Neural cell (in vitro differentiated cells): Measurements from ENCODE around the gene MOV10L1. TPM values are rescaled to one million over a fixed set of nuclear protein-coding genes. Genes with fewer than 3 reads are reported as not detected.

Experiments
- H2AFZ ChIP-seq: fragments of 200-600, 300-800 bp; sonication (generic), shearing (Covaris generic); 2 replicates; pipeline ENCODE4 v1.6.0; 2014; ENCODE audit warnings: low read depth, mild to moderate bottlenecking, antibody characterized with exemption, low read length, moderate library complexity
- H3F3A ChIP-seq: fragments of 200-600 bp; shearing (Covaris generic); 2 replicates; pipeline ENCODE4 v1.6.1; 2016; ENCODE audit warnings: mild to moderate bottlenecking, moderate library complexity, mixed read lengths, antibody characterized with exemption, low read length; ENCODE audit not compliant: insufficient read depth, poor library complexity, severe bottlenecking
- H3K27ac ChIP-seq: fragments of 200-600, 300-800 bp; sonication (generic), shearing (Covaris generic); 2 replicates; pipeline ENCODE4 v1.5.1; 2014; ENCODE audit warnings: mild to moderate bottlenecking, low read length, moderate library complexity
- H3K27me3 ChIP-seq: fragments of 300-800, 200-600 bp; sonication (generic), shearing (Covaris generic); 2 replicates; pipeline ENCODE4 v1.6.0; 2014; ENCODE audit warnings: mild to moderate bottlenecking, low read depth, low read length, moderate library complexity; ENCODE audit not compliant: insufficient read depth
- H3K36me3 ChIP-seq: fragments of 300-800, 200-600 bp; sonication (generic), shearing (Covaris generic); 2 replicates; pipeline ENCODE4 v1.5.1; 2014; ENCODE audit warnings: mild to moderate bottlenecking, antibody characterized with exemption, low read length, moderate library complexity; ENCODE audit not compliant: insufficient read depth
- H3K4me2 ChIP-seq: fragments of 300-800, 200-600 bp; sonication (generic), shearing (Covaris generic); 2 replicates; pipeline ENCODE4 v1.6.0; 2014; ENCODE audit warnings: mild to moderate bottlenecking, low read length
- H3K4me3 ChIP-seq: fragments of 300-800, 200-600 bp; sonication (generic), shearing (Covaris generic); 2 replicates; pipeline ENCODE4 v1.5.1; 2014; ENCODE audit warnings: mild to moderate bottlenecking, low read length, moderate library complexity
- H3K79me2 ChIP-seq: fragments of 200-600 bp; shearing (Covaris generic); replicated peaks from 2 replicates; pipeline ENCODE4 v1.6.0; 2014; ENCODE audit warnings: mild to moderate bottlenecking, low read length, moderate library complexity; ENCODE audit not compliant: insufficient read depth
- H3K9ac ChIP-seq: fragments of 300-800, 200-600 bp; sonication (generic), shearing (Covaris generic); 2 replicates; pipeline ENCODE4 v1.6.1; 2016; ENCODE audit warnings: mild to moderate bottlenecking, low read length, mixed read lengths
- H3K9me2 ChIP-seq: fragments of 200-600 bp; shearing (Covaris generic); 2 replicates; pipeline ENCODE4 v1.6.1; 2016; ENCODE audit warnings: mild to moderate bottlenecking, low read length, mixed read lengths; ENCODE audit not compliant: insufficient read depth
- H3K9me3 ChIP-seq: fragments of 200-600, 300-800 bp; sonication (generic), shearing (Covaris generic); 2 replicates; pipeline ENCODE4 v1.6.1; 2016; ENCODE audit warnings: mild to moderate bottlenecking, mixed run types, low read length, moderate library complexity, mixed read lengths
- H4K20me1 ChIP-seq: fragments of 200-600 bp; shearing (Covaris generic); 2 replicates; pipeline ENCODE4 v1.6.1; 2016; ENCODE audit warnings: mild to moderate bottlenecking, mixed run types; ENCODE audit not compliant: insufficient read depth
- EP300 ChIP-seq: fragments of 450-650 bp; conservative IDR thresholded peaks from 2 replicates; pipeline ENCODE4 v1.6.1; 2014; ENCODE audit warnings: antibody characterized with exemption, mild to moderate bottlenecking, moderate library complexity; ENCODE audit not compliant: poor library complexity, severe bottlenecking
- EZH2 ChIP-seq: fragments of 200-600, 300-800 bp; shearing (Covaris generic), sonication (generic); IDR thresholded peaks from 2 replicates; pipeline ENCODE4 v1.6.1; 2014; ENCODE audit warnings: antibody characterized with exemption, low read length, borderline replicate concordance, mild to moderate bottlenecking; ENCODE audit not compliant: insufficient read depth, poor library complexity, severe bottlenecking
- MXI1 ChIP-seq: fragments of 450-650 bp; conservative IDR thresholded peaks from 2 replicates; pipeline ENCODE4 v1.6.1; 2014; ENCODE audit warnings: antibody characterized with exemption, mild to moderate bottlenecking; ENCODE audit not compliant: poor library complexity, severe bottlenecking
- POLR2AphosphoS5 ChIP-seq: IDR thresholded peaks from 2 replicates; pipeline ENCODE4 v1.6.1; 2012
- RAD21 ChIP-seq: fragments of 450-650 bp; conservative IDR thresholded peaks from 2 replicates; pipeline ENCODE4 v1.6.1; 2014; ENCODE audit warnings: antibody characterized with exemption, mild to moderate bottlenecking, moderate library complexity
- REST ChIP-seq: IDR thresholded peaks from 2 replicates; pipeline ENCODE4 v1.6.1; 2012; ENCODE audit warnings: borderline replicate concordance
- SMC3 ChIP-seq: fragments of 450-650 bp; conservative IDR thresholded peaks from 2 replicates; pipeline ENCODE4 v1.6.1; 2014; ENCODE audit warnings: antibody characterized with exemption, mild to moderate bottlenecking, moderate library complexity; ENCODE audit not compliant: poor library complexity
- TAF1 ChIP-seq: IDR thresholded peaks from 2 replicates; pipeline ENCODE4 v1.6.1; 2012; ENCODE audit warnings: low read depth
- polyA plus RNA-seq: library from polyadenylated mRNA; depleted of rRNA; stranded (reverse); fragments of >200 nt; gene quantifications from 2 replicates; pipeline ENCODE4 v1.2.3, GENCODE V29; 2014
- TF ChIP-seq, protein P1 (sequence below): fragments of 450-650 bp; IDR thresholded peaks from 2 replicates; pipeline ENCODE4 v1.5.1; 2014; ENCODE audit warnings: antibody characterized with exemption, mild to moderate bottlenecking, moderate library complexity; ENCODE audit not compliant: poor library complexity, severe bottlenecking

The MOV10L1 gene
- polyA plus RNA-seq, 1 donor from 2014 or later: not detected

GRCh38 chr22:50121202-50121740 is 31.5 kb downstream of the MOV10L1 start:
- H3K9me3 ChIP-seq: peaks cover 7% of the 10 kb centered on the region
- TF ChIP-seq MXI1: no peak
- TF ChIP-seq EP300: no peak
- no peak for TF ChIP-seq EZH2
- no peak for TF ChIP-seq SMC3
- TF ChIP-seq TAF1: no peak
- TF ChIP-seq, protein P1, sequence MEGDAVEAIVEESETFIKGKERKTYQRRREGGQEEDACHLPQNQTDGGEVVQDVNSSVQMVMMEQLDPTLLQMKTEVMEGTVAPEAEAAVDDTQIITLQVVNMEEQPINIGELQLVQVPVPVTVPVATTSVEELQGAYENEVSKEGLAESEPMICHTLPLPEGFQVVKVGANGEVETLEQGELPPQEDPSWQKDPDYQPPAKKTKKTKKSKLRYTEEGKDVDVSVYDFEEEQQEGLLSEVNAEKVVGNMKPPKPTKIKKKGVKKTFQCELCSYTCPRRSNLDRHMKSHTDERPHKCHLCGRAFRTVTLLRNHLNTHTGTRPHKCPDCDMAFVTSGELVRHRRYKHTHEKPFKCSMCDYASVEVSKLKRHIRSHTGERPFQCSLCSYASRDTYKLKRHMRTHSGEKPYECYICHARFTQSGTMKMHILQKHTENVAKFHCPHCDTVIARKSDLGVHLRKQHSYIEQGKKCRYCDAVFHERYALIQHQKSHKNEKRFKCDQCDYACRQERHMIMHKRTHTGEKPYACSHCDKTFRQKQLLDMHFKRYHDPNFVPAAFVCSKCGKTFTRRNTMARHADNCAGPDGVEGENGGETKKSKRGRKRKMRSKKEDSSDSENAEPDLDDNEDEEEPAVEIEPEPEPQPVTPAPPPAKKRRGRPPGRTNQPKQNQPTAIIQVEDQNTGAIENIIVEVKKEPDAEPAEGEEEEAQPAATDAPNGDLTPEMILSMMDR: no peak
- TF ChIP-seq REST: no peak
- H3K4me3 ChIP-seq: no peak overlapping the region
- H3K9me2 ChIP-seq: no peaks in the 10 kb centered on the region
- H4K20me1 ChIP-seq: no peaks in the 10 kb centered on the region
- H3K4me2 ChIP-seq: no peak overlapping the region
- H3K79me2 ChIP-seq: no peaks in the 10 kb centered on the region
- H3K36me3 ChIP-seq: no peaks in the 10 kb centered on the region
- no peaks in the 10 kb centered on the region for H3K27me3 ChIP-seq
- H2AFZ ChIP-seq: no peak overlapping the region
- no peak overlapping the region for H3K9ac ChIP-seq
- H3K27ac ChIP-seq: no peak overlapping the region
- no peaks in the 10 kb centered on the region for H3F3A ChIP-seq

GRCh38 chr22:50123119-50123518 is 33.3 kb downstream of the MOV10L1 start:
- H3K27me3 ChIP-seq: no peaks in the 10 kb centered on the region
- H3K4me2 ChIP-seq: no peak overlapping the region
- H3K27ac ChIP-seq: no peak overlapping the region
- H4K20me1 ChIP-seq: no peaks in the 10 kb centered on the region
- no peak overlapping the region for H2AFZ ChIP-seq
- H3K9ac ChIP-seq: no peak overlapping the region
- H3K9me3 ChIP-seq: peaks cover 7% of the 10 kb centered on the region
- H3K79me2 ChIP-seq: no peaks in the 10 kb centered on the region
- H3K36me3 ChIP-seq: no peaks in the 10 kb centered on the region
- no peaks in the 10 kb centered on the region for H3F3A ChIP-seq
- no peak for TF ChIP-seq EZH2
- TF ChIP-seq POLR2AphosphoS5: no peak
- no peak for TF ChIP-seq REST
- TF ChIP-seq EP300: no peak
- TF ChIP-seq TAF1: no peak
- TF ChIP-seq, protein P1: no peak
- TF ChIP-seq SMC3: no peak
- no peak for TF ChIP-seq MXI1
- no peak for TF ChIP-seq RAD21
- H3K9me2 ChIP-seq: no peaks in the 10 kb centered on the region
- no peak overlapping the region for H3K4me3 ChIP-seq
